HG03103 (cell line): Measurements from ENCODE around the gene CNTNAP5.

ENCODE experiments used
- ATAC-seq: cut with Tn5 transposase; IDR thresholded peaks from one replicate; pipeline ENCODE4 v1.9.1; 2021; ENCODE audit warnings: low read depth; ENCODE audit not compliant: unreplicated experiment

CNTNAP5 gene

GRCh38 chr2:124053796-124054195, 28.7 kb downstream of the CNTNAP5 start:
- ATAC-seq, result no peak

- no peak for ATAC-seq
Observed at GRCh38 chr2:124063596-124063995, 38.5 kb downstream of the CNTNAP5 start.

- no peak for ATAC-seq
Observed at GRCh38 chr2:124065636-124066035, 40.5 kb downstream of the CNTNAP5 start.

- no peak for ATAC-seq
Observed at GRCh38 chr2:124066776-124067175, 41.7 kb downstream of the CNTNAP5 start.

GRCh38 chr2:124079045-124079444, 54.0 kb downstream of the CNTNAP5 start:
- no peak for ATAC-seq

GRCh38 chr2:124080281-124081153, 55.4 kb downstream of the CNTNAP5 start:
- no peak for ATAC-seq

GRCh38 chr2:124081154-124081716, 56.1 kb downstream of the CNTNAP5 start:
- ATAC-seq, result no peak

- no peak for ATAC-seq
Observed at GRCh38 chr2:124088616-124089015, 63.5 kb downstream of the CNTNAP5 start.

GRCh38 chr2:124091721-124092120, 66.6 kb downstream of the CNTNAP5 start:
- ATAC-seq, result no peak

- ATAC-seq, result no peak
Observed at GRCh38 chr2:124092651-124093050, 67.6 kb downstream of the CNTNAP5 start.

GRCh38 chr2:124104914-124105313, 79.8 kb downstream of the CNTNAP5 start:
- no peak for ATAC-seq

GRCh38 chr2:124112206-124112605, 87.1 kb downstream of the CNTNAP5 start:
- ATAC-seq, result no peak

- no peak for ATAC-seq
Observed at GRCh38 chr2:124112966-124113365, 87.9 kb downstream of the CNTNAP5 start.

- ATAC-seq, result no peak
Observed at GRCh38 chr2:124120246-124120645, 95.2 kb downstream of the CNTNAP5 start.

GRCh38 chr2:124121106-124121505, 96.0 kb downstream of the CNTNAP5 start:
- no peak for ATAC-seq

GRCh38 chr2:124121760-124122275, 96.7 kb downstream of the CNTNAP5 start:
- no peak for ATAC-seq

- no peak for ATAC-seq
Observed at GRCh38 chr2:124122340-124122739, 97.3 kb downstream of the CNTNAP5 start.

GRCh38 chr2:124131276-124131675, 106.2 kb downstream of the CNTNAP5 start:
- ATAC-seq, result no peak

- no peak for ATAC-seq
Observed at GRCh38 chr2:124136110-124136509, 111.0 kb downstream of the CNTNAP5 start.

- no peak for ATAC-seq
Observed at GRCh38 chr2:124138076-124138475, 113.0 kb downstream of the CNTNAP5 start.

- no peak for ATAC-seq
Observed at GRCh38 chr2:124145982-124146381, 120.9 kb downstream of the CNTNAP5 start.

- no peak for ATAC-seq
Observed at GRCh38 chr2:124147552-124147951, 122.5 kb downstream of the CNTNAP5 start.
